Sigmoid colon (tissue), 7 donors: ENCODE data around the gene TOP3B. TPM values are rescaled to one million over a fixed set of nuclear protein-coding genes. Genes with fewer than 3 reads are reported as not detected.

Source experiments
- DNase-seq: peaks from one replicate; pipeline ENCODE4 v3.0.0-alpha.2; 2019
- H3K27ac ChIP-seq, 4 donors: fragments of 200-600 bp; sonication (generic); one replicate each; pipeline ENCODE4 v1.5.1; 2016 to 2019; ENCODE audit warnings: mild to moderate bottlenecking in 1 of 4
- H3K27me3 ChIP-seq, 3 donors: fragments of 200-600 bp; sonication (generic); one replicate each; pipeline ENCODE4 v1.5.1; 2019; ENCODE audit warnings: mild to moderate bottlenecking in 1 of 3
- H3K36me3 ChIP-seq, 4 donors: fragments of 200-600 bp; sonication (generic); one replicate each; pipeline ENCODE4 v1.5.1; 2016 to 2019
- H3K4me1 ChIP-seq, 4 donors: fragments of 200-600 bp; sonication (generic); one replicate each; pipeline ENCODE4 v1.5.1; 2017 to 2019
- H3K4me3 ChIP-seq, 4 donors: fragments of 200-600 bp; sonication (generic); one replicate each; pipeline ENCODE4 v1.5.1; 2017 to 2019; ENCODE audit warnings: mild to moderate bottlenecking in 2 of 4, moderate library complexity in 1 of 4
- H3K9me3 ChIP-seq, 4 donors: fragments of 200-600 bp in 3 of 4; sonication (generic) in 3 of 4; one replicate each; pipeline versions ENCODE4 v1.5.1 to v1.6.1; 2013 to 2019
- EP300 ChIP-seq, 4 donors: sonication (generic); formaldehyde crosslinking; IDR thresholded peaks; one replicate each; pipeline ENCODE4 v1.6.1; 2017; ENCODE audit warnings: antibody characterized with exemption in 4 of 4
- POLR2A ChIP-seq, 2 donors: fragments of 450-650 bp; IDR thresholded peaks; one replicate each; pipeline ENCODE4 v1.6.1; 2016; ENCODE audit warnings: antibody characterized with exemption in 2 of 2, mild to moderate bottlenecking in 2 of 2, moderate library complexity in 2 of 2
- POLR2AphosphoS5 ChIP-seq, 4 donors: sonication (generic); formaldehyde crosslinking; IDR thresholded peaks; one replicate each; pipeline ENCODE4 v1.6.1; 2017; ENCODE audit warnings: antibody characterized with exemption in 4 of 4
- WGBS, 2 donors: extraction: QIAGEN DNeasy Blood & Tissue Kit; methylation state at CpG; one replicate each; pipeline ENCODE4 v1.1.7; 2013; 5-methylcytosine and 5-hydroxymethylcytosine counted together
- intact Hi-C: fragments of 100-400 bp; cut with DNase I; formaldehyde crosslinking; loops from one replicate; pipeline ENCODE4 v1.15.1; 2023
- polyA plus RNA-seq, 3 donors: library from polyadenylated mRNA; stranded (reverse); fragments of 200-250 nt; gene quantifications; one replicate each; pipeline ENCODE4 v1.2.3, GENCODE V29; 2013
- total RNA-seq, 4 donors: library from RNA; depleted of rRNA; stranded (reverse); fragments of >200 nt; gene quantifications; one replicate each; pipeline ENCODE4 v1.1.0, GENCODE V29; 2016
- TF ChIP-seq, protein P1 (sequence below), 4 experiments: fragments of 450-650 bp in 3 of 4; fragments of 200-600 bp in 1 of 4; IDR thresholded peaks; one replicate each; pipeline ENCODE4 v1.5.1; 2016 to 2019; ENCODE audit warnings: antibody characterized with exemption in 4 of 4, mild to moderate bottlenecking in 3 of 4, moderate library complexity in 2 of 4
- donor health status: healthy with polysubstance abuse.
- donor health status: Bipolar disorder and iron deficiency.
- donor health status: healthy.

TOP3B gene
- total and polyA plus RNA-seq, 7 donors: 3.5 to 45.1 (median 17.9) TPM

DNA sequence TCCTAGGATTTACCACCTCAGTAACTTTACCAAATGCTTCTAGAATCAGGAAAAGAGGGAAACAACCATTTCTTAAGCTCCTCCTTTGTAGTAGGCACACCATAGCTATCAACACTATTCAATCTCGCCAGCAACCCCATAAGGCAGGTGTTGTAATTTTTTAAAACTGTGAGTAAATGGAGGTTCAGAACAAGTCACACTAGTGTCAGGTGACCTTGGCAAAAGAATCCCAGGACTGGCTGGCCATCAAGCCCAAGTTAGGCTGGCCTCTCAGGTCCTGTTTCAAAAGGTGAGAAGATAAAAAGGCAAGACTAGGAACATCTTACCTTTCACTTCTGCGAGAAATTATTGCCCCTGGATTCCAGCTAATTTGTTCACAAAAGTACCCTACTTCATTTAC lies 713 bp downstream of the TOP3B start:
- H3K27ac ChIP-seq: peak overlapping the region; percentile 74 to 86 (median 81)
- DNase-seq: no peak
- peaks cover 0 to 19% (median 14%) of the 10 kb centered on the region in 4 donors for H3K4me1 ChIP-seq
- 6 to 14% methylated on average over 2 of the region's 2 CpGs for WGBS, 2 donors
- H3K9me3 ChIP-seq: no peaks in the 10 kb centered on the region
- TF ChIP-seq, protein P1, sequence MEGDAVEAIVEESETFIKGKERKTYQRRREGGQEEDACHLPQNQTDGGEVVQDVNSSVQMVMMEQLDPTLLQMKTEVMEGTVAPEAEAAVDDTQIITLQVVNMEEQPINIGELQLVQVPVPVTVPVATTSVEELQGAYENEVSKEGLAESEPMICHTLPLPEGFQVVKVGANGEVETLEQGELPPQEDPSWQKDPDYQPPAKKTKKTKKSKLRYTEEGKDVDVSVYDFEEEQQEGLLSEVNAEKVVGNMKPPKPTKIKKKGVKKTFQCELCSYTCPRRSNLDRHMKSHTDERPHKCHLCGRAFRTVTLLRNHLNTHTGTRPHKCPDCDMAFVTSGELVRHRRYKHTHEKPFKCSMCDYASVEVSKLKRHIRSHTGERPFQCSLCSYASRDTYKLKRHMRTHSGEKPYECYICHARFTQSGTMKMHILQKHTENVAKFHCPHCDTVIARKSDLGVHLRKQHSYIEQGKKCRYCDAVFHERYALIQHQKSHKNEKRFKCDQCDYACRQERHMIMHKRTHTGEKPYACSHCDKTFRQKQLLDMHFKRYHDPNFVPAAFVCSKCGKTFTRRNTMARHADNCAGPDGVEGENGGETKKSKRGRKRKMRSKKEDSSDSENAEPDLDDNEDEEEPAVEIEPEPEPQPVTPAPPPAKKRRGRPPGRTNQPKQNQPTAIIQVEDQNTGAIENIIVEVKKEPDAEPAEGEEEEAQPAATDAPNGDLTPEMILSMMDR (IDR thresholded peaks at IDR 0.05): no peak
- no peak for TF ChIP-seq EP300 (IDR thresholded peaks at IDR 0.05)
- no peak for TF ChIP-seq POLR2A (IDR thresholded peaks at IDR 0.05)
- TF ChIP-seq POLR2AphosphoS5 (IDR thresholded peaks at IDR 0.05): no peak
- H3K27me3 ChIP-seq: no peaks in the 10 kb centered on the region
- no peaks in the 10 kb centered on the region for H3K36me3 ChIP-seq
- intact Hi-C loops: no loop called here
- peak overlapping the region; percentile 67 to 99 (median 84) for H3K4me3 ChIP-seq

DNA sequence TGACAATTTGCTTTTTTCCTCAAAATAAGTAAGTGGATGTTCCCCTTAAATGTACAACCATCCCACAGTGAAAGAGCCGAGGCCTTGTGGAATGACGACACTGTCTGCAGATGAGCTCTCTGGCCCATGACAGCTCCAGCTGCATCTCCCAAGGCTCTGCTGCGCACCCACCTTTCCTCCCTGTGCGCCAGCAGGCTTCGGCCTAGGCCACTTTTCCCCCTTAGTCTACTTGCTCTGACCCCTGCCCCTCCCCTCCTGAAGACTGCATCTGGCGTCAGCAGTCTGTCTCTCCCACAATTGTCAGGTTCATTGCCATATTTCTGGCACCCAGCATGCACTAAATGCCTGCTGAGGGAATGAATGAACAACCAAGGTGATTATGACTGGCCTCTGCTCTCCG lies 2.0 kb downstream of the TOP3B start:
- no peaks in the 10 kb centered on the region for H3K27me3 ChIP-seq
- WGBS, 2 donors: 85 to 88% methylated on average over 7 of the region's 7 CpGs
- TF ChIP-seq EP300 (IDR thresholded peaks at IDR 0.05): no peak
- no peak for TF ChIP-seq POLR2A (IDR thresholded peaks at IDR 0.05)
- no peak overlapping the region for H3K4me3 ChIP-seq
- H3K36me3 ChIP-seq: no peaks in the 10 kb centered on the region
- intact Hi-C loops: no loop called here
- DNase-seq: peak; percentile 40
- peaks cover 0 to 19% (median 14%) of the 10 kb centered on the region in 4 donors for H3K4me1 ChIP-seq
- no peaks in the 10 kb centered on the region for H3K9me3 ChIP-seq
- no peak overlapping the region for H3K27ac ChIP-seq

DNA sequence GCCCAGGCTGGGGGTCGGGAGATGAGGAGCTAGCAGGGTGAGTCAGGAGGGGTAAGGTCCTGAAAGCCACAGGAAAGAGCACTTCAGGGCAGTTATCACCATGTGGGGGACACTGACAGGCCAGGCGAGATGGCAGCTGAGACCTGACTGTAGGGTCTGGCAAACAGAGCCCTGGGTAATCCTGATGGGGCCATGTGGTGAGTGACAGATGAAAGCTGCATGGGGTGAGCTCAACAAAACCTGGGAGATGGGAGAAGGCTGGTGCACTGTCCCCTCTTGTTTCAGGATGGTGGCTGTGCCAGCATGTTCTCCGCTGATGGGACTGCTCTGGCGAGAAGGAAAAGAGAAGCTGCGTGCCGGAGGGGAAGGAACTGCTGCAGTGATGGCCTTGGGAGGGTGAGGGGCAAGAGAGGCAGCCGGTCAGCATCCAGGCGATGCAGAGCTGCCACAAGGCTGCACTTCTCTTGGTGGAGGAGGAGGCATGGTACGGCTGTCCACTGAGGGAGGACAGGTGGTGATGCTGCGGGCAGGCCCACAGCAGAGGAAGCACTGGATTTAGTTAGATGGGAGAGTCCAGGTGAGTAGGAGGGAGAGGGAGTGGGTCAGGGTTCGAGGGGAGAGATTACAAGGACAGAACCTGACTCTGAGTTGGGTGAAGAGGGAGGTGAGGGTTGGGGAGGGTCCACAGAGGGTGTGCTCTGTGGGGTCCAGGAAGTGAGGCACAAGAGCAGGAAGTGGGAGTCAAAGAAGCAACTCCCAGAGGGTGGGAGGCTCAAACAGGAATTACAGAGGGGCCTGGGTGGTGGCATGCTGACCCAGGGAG lies 3.8 kb downstream of the TOP3B start:
- peaks cover 0 to 15% (median 11%) of the 10 kb centered on the region in 4 donors for H3K36me3 ChIP-seq
- H3K9me3 ChIP-seq: no peaks in the 10 kb centered on the region
- intact Hi-C loops: no loop called here
- no peak overlapping the region for H3K27ac ChIP-seq
- peaks cover 0 to 19% (median 14%) of the 10 kb centered on the region in 4 donors for H3K4me1 ChIP-seq
- DNase-seq: peak; percentile 18
- TF ChIP-seq POLR2AphosphoS5 (IDR thresholded peaks at IDR 0.05): no peak
- TF ChIP-seq, protein P1 (IDR thresholded peaks at IDR 0.05): no peak
- no peak for TF ChIP-seq EP300 (IDR thresholded peaks at IDR 0.05)
- no peak for TF ChIP-seq POLR2A (IDR thresholded peaks at IDR 0.05)
- no peaks in the 10 kb centered on the region for H3K27me3 ChIP-seq
- WGBS, 2 donors: 87 to 91% methylated on average over 11 of the region's 11 CpGs
- no peak overlapping the region for H3K4me3 ChIP-seq

DNA sequence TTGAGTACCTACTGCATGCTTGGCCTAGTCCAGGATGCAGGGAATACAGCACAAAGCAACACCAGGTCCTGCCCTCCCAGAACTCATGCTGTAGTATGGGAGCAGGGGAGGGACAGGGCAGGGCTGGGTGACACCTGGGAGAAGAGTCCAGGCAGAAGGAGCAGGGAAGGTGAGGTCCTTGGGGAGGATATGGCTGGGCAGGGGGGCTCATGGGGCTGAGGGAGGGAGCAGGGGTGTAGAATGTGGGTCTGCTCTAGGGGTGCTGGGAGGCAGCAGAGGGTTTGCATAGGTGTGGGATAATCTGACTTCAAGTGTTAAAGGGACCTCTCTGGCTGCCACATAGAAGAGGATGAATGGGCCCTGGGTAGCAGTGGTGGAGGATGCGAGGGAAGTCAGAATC lies 4.8 kb downstream of the TOP3B start:
- intact Hi-C loops: no loop called here
- Histone ChIP-seq H3K4me1 (peaks cover 0 to 19% (median 14%) of the 10 kb centered on the region in 4 donors), H3K36me3 (peaks cover 2 to 25% (median 14%) of the 10 kb centered on the region in 4 donors), H3K27me3 (no peaks in the 10 kb centered on the region), H3K4me3 (no peak overlapping the region), H3K9me3 (no peaks in the 10 kb centered on the region), H3K27ac (no peak overlapping the region)
- no peak for TF ChIP-seq EP300 (IDR thresholded peaks at IDR 0.05)
- no peak for TF ChIP-seq POLR2A (IDR thresholded peaks at IDR 0.05)
- no peak for TF ChIP-seq POLR2AphosphoS5 (IDR thresholded peaks at IDR 0.05)
- TF ChIP-seq, protein P1 (IDR thresholded peaks at IDR 0.05): no peak
- WGBS, 2 donors: 92 to 94% methylated on average over 1 of the region's 1 CpG
- DNase-seq: no peak

DNA sequence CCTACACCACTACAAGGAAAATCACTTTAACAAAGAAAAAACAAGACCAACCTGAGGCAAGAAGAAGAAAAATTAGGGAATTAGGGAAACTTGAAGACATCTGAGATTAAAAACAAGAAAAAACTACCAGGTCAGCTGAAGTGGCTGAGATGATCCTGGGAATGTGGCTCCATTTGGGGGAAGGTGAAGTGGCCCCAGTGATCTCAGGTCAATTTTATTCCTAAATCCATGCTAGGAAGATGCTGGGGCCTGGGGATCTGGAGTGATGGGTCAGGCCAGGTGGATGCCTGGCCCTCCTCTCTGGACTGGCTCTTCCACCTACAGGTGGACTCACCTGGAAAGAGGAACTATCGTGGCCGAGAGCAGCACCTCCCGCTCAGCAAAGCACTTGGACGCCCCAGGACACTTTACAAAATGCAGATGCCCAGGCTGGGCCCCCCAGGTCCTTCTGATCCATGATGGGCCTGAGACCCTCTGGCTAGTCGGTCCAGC lies 6.7 kb downstream of the TOP3B start:
- peaks cover 21 to 44% (median 24%) of the 10 kb centered on the region in 4 donors for H3K36me3 ChIP-seq

More for the DNA sequence above, 6.7 kb downstream of the TOP3B start:
- intact Hi-C loops: no loop called here
- H3K9me3 ChIP-seq: no peaks in the 10 kb centered on the region
- no peak for DNase-seq
- H3K27ac ChIP-seq: no peak overlapping the region
- no peak for TF ChIP-seq POLR2A (IDR thresholded peaks at IDR 0.05)
- no peak for TF ChIP-seq EP300 (IDR thresholded peaks at IDR 0.05)
- TF ChIP-seq, protein P1 (IDR thresholded peaks at IDR 0.05): no peak
- TF ChIP-seq POLR2AphosphoS5 (IDR thresholded peaks at IDR 0.05): no peak
- peaks cover 0 to 7% (median 1%) of the 10 kb centered on the region in 4 donors for H3K4me1 ChIP-seq
- WGBS, 2 donors: 92 to 96% methylated on average over 5 of the region's 5 CpGs
- H3K4me3 ChIP-seq: no peak overlapping the region
- no peaks in the 10 kb centered on the region for H3K27me3 ChIP-seq
